Mesendoderm (in vitro differentiated cells): ENCODE data around the gene PRDM16.

Source experiments
- DNase-seq: peaks from one replicate; pipeline ENCODE4 v3.0.0; 2013
- H2AK5ac ChIP-seq: 2 replicates; pipeline ENCODE4 v1.6.1; 2013; ENCODE audit warnings: low read length, inconsistent platforms
- H2BK120ac ChIP-seq: 2 replicates; pipeline ENCODE4 v1.6.1; 2013; ENCODE audit warnings: low read depth, mild to moderate bottlenecking, low read length, moderate library complexity, mixed read lengths
- H2BK15ac ChIP-seq: replicated peaks from 2 replicates; pipeline ENCODE4 v1.6.1; 2013; ENCODE audit warnings: low read depth, mild to moderate bottlenecking, moderate library complexity
- H2BK5ac ChIP-seq: 2 replicates; pipeline ENCODE4 v1.6.1; 2013; ENCODE audit warnings: low read length, inconsistent platforms
- H3K18ac ChIP-seq: 2 replicates; pipeline ENCODE4 v1.6.1; 2013; ENCODE audit warnings: mild to moderate bottlenecking, low read length, mixed read lengths
- H3K23ac ChIP-seq: one replicate; pipeline ENCODE4 v1.6.1; 2013; ENCODE audit warnings: low read length
- H3K27ac ChIP-seq: 2 replicates; pipeline ENCODE4 v1.5.1; 2013; ENCODE audit warnings: low read depth, mild to moderate bottlenecking, inconsistent platforms, low read length, moderate library complexity
- H3K27me3 ChIP-seq: 2 replicates; pipeline ENCODE4 v1.6.1; 2013; ENCODE audit warnings: low read length, control low read depth, mild to moderate bottlenecking, inconsistent platforms; ENCODE audit not compliant: insufficient read depth, poor library complexity
- H3K36me3 ChIP-seq: 2 replicates; pipeline ENCODE4 v1.6.1; 2013; ENCODE audit warnings: low read length, inconsistent platforms; ENCODE audit not compliant: control insufficient read depth, insufficient read depth
- H3K4ac ChIP-seq: one replicate; pipeline ENCODE4 v1.6.1; 2013; ENCODE audit warnings: low read depth, mild to moderate bottlenecking, low read length, moderate library complexity
- H3K4me1 ChIP-seq: 2 replicates; pipeline ENCODE4 v1.6.1; 2013; ENCODE audit warnings: low read depth, low read length, inconsistent platforms; ENCODE audit not compliant: control insufficient read depth
- H3K4me2 ChIP-seq: 2 replicates; pipeline ENCODE4 v1.6.1; 2013; ENCODE audit warnings: low read length
- H3K4me3 ChIP-seq: 2 replicates; pipeline ENCODE4 v1.5.1; 2013; ENCODE audit warnings: mild to moderate bottlenecking, low read length
- H3K56ac ChIP-seq: one replicate; pipeline ENCODE4 v1.6.1; 2013; ENCODE audit warnings: low read length
- H3K79me1 ChIP-seq: 2 replicates; pipeline ENCODE4 v1.6.1; 2013; ENCODE audit warnings: low read length, inconsistent platforms
- H3K79me2 ChIP-seq: 2 replicates; pipeline ENCODE4 v1.6.1; 2013; ENCODE audit warnings: mild to moderate bottlenecking, low read length; ENCODE audit not compliant: control insufficient read depth, insufficient read depth
- H3K9ac ChIP-seq: 2 replicates; pipeline ENCODE4 v1.6.1; 2013; ENCODE audit warnings: low read length, inconsistent platforms
- H4K5ac ChIP-seq: one replicate; pipeline ENCODE4 v1.6.1; 2013; ENCODE audit warnings: low read length
- H4K8ac ChIP-seq: one replicate; pipeline ENCODE4 v1.6.1; 2013; ENCODE audit warnings: low read depth, mild to moderate bottlenecking, control low read depth, low read length, moderate library complexity
- WGBS: extraction: QIAGEN DNeasy Blood & Tissue Kit; methylation state at CpG from one replicate; pipeline ENCODE4 v1.1.7; 2013; ENCODE audit warnings: low lambda C conversion rate, missing lambda C conversion rate; ENCODE audit not compliant: insufficient coverage; ENCODE audit errors: extremely low coverage; 5-methylcytosine and 5-hydroxymethylcytosine counted together

Gene PRDM16

DNA sequence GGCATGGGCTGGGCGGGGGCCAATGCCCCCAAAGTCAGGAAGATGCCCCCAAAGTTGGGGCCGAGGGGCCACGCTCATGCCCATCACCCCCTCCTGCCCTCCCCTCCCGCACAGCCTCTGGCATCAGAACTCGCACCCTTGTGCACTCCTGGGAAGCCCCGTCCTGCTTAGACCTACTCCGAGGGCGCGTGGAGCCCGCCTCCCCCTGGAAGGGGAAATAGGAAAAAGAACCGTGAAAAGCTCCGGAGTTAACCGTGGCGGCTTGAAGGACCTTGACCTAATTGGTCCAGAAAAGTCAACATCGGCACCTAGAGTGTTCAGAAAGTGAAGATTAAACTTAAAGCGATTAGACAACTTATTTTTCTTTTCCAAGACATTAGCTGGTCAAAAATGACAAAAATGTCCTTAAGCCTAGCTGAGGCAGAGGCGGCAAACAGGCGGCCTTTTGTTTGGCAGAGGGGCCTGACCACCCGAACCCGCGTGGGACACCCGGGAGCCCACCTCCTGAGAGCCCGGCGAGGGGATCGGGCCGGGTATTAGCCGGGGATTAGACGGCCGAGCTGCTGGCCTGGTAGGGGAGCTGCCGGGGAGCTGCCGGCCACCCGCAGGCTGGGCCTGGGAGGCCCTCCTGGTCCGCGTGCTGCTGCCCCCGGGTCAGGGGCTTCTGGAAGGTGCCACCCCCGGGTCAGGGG is 65.5 kb downstream of the PRDM16 start:
- Histone ChIP-seq H3K4me1 (no peaks in the 10 kb centered on the region), H3K79me1 (no peaks in the 10 kb centered on the region), H2BK120ac (no peak overlapping the region), H3K18ac (no peak overlapping the region), H2BK15ac (no peak overlapping the region), H3K36me3 (no peaks in the 10 kb centered on the region), H4K5ac (no peak overlapping the region), H3K79me2 (no peaks in the 10 kb centered on the region), H4K8ac (no peak overlapping the region), H2BK5ac (no peak overlapping the region), H2AK5ac (no peak overlapping the region), H3K4me3 (no peak overlapping the region), H3K4me2 (no peak overlapping the region), H3K56ac (no peak overlapping the region), H3K4ac (no peak overlapping the region), H3K23ac (no peak overlapping the region), H3K27me3 (no peaks in the 10 kb centered on the region), H3K27ac (no peak overlapping the region), H3K9ac (no peak overlapping the region)
- WGBS: no CpG with 5 or more reads among the region's 36 CpGs
- DNase-seq: no peak

DNA sequence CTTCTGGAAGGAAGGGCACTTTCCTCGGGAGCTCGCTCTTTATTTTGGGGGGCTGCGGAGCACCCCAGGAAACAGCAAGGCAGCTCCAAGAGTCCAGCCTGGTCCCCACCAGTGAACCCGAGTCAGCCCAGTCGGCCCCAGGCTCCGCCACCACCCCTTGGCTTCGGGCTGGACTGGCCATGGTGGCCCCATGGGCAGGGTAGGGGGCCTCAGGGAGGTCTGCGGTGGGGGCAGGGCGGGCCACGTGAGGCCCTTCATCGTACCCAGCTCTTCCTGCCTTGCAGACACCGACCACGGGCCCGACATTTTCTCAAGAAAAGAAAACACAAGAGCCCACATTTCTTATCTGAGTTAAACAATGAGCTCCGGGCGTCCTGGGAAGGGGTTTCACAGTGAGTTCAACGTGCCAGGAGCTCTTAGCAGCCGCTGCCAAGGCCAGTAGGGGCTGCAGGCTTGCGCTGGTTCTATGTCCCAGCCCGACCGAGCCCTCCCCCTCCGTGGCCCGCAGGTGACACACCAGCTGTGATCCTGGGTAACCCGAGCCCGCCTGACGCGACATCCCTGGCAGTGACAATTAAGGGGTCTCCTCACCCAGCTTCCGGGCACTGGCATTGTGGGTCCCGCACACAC is 66.2 kb downstream of the PRDM16 start:
- Histone ChIP-seq H3K79me1 (no peaks in the 10 kb centered on the region), H2AK5ac (no peak overlapping the region), H3K23ac (no peak overlapping the region), H3K27ac (no peak overlapping the region), H4K8ac (no peak overlapping the region), H3K4ac (no peak overlapping the region), H3K4me3 (no peak overlapping the region), H3K79me2 (no peaks in the 10 kb centered on the region), H3K9ac (no peak overlapping the region), H2BK15ac (no peak overlapping the region), H2BK120ac (no peak overlapping the region), H2BK5ac (no peak overlapping the region), H3K4me2 (no peak overlapping the region), H4K5ac (no peak overlapping the region), H3K4me1 (no peaks in the 10 kb centered on the region), H3K56ac (no peak overlapping the region), H3K36me3 (no peaks in the 10 kb centered on the region), H3K27me3 (no peaks in the 10 kb centered on the region), H3K18ac (no peak overlapping the region)
- WGBS: no CpG with 5 or more reads among the region's 29 CpGs
- DNase-seq: peak; percentile 7

DNA sequence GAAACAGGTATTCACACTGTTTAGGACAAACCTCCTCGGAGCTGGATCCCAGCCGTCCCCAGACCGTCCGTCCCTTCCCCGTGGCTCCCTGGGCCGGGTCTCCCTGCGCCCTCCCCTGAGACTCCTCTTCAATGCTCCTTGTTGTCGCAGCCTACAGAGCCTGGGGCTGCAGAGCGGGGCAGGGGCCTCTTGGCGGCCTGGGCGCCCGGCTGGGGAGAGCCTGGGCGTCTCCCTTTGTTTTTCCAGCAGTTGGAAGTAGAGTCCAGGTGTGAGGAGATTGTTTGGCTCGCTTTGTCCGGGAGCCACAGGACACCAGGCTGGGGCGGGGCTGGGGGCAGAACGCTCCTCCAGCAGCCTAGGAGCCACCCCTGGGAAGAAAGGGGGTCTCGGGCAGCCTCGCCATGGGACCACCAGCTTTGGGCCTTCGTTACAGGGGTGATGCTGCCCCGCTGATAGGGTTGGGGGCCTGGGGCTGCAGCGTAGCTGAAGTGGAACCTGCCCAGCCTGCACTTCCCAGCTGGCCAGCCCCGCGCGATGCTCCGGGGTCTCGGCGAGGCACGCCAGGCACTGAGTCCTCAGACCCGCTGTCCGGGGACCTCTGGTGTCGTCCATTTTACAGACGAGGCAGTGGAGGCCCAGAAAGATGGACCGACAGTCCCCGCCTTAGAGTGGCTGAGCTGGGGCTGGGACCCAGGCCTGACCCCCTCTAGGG is 66.9 kb downstream of the PRDM16 start:
- H3K27me3 ChIP-seq: no peaks in the 10 kb centered on the region
- H3K79me2 ChIP-seq: no peaks in the 10 kb centered on the region

DNA sequence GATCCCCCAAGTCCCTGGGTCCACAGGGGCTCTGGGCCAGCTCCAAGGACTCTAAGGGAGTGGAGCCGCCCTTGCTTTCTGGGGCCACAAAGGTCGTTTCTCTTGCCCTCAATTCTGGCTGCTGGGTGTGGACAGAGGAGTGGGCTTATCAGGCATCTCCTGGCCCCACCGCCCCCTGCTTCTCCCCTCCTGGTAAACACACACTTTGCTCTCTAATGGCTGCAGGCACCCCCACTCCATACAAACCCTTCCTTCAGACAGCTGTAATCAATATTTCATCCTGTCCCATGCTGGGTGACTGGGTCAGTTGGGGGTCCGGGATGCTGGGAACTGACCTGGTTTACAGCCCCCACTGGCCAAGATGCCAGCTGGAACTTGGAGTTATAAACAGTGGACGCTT is 67.5 kb downstream of the PRDM16 start:
- no peaks in the 10 kb centered on the region for H3K36me3 ChIP-seq
- H2AK5ac ChIP-seq: no peak overlapping the region
- no peak overlapping the region for H3K4ac ChIP-seq
- no CpG with 5 or more reads among the region's 5 CpGs for WGBS
- no peak overlapping the region for H4K8ac ChIP-seq
- H3K27ac ChIP-seq: no peak overlapping the region
- H3K4me2 ChIP-seq: no peak overlapping the region
- no peaks in the 10 kb centered on the region for H3K27me3 ChIP-seq
- H3K79me1 ChIP-seq: no peaks in the 10 kb centered on the region
- H3K56ac ChIP-seq: no peak overlapping the region
- H3K4me1 ChIP-seq: no peaks in the 10 kb centered on the region
- no peak overlapping the region for H2BK5ac ChIP-seq
- H3K18ac ChIP-seq: no peak overlapping the region
- H2BK15ac ChIP-seq: no peak overlapping the region
- H3K23ac ChIP-seq: no peak overlapping the region
- no peak overlapping the region for H3K4me3 ChIP-seq
- H3K79me2 ChIP-seq: no peaks in the 10 kb centered on the region
- DNase-seq: no peak
- no peak overlapping the region for H3K9ac ChIP-seq
- H4K5ac ChIP-seq: no peak overlapping the region
- H2BK120ac ChIP-seq: no peak overlapping the region

More for the DNA sequence above, 66.9 kb downstream of the PRDM16 start:
- Histone ChIP-seq H3K27ac (no peak overlapping the region), H2AK5ac (no peak overlapping the region), H3K4me1 (no peaks in the 10 kb centered on the region), H2BK5ac (no peak overlapping the region), H3K4ac (no peak overlapping the region), H2BK120ac (no peak overlapping the region), H3K23ac (no peak overlapping the region), H3K56ac (no peak overlapping the region), H2BK15ac (no peak overlapping the region), H3K9ac (no peak overlapping the region), H3K79me1 (no peaks in the 10 kb centered on the region), H4K8ac (no peak overlapping the region), H3K18ac (no peak overlapping the region), H4K5ac (no peak overlapping the region), H3K36me3 (no peaks in the 10 kb centered on the region), H3K4me2 (no peak overlapping the region), H3K4me3 (no peak overlapping the region)
- no peak for DNase-seq
- no CpG with 5 or more reads among the region's 35 CpGs for WGBS

DNA sequence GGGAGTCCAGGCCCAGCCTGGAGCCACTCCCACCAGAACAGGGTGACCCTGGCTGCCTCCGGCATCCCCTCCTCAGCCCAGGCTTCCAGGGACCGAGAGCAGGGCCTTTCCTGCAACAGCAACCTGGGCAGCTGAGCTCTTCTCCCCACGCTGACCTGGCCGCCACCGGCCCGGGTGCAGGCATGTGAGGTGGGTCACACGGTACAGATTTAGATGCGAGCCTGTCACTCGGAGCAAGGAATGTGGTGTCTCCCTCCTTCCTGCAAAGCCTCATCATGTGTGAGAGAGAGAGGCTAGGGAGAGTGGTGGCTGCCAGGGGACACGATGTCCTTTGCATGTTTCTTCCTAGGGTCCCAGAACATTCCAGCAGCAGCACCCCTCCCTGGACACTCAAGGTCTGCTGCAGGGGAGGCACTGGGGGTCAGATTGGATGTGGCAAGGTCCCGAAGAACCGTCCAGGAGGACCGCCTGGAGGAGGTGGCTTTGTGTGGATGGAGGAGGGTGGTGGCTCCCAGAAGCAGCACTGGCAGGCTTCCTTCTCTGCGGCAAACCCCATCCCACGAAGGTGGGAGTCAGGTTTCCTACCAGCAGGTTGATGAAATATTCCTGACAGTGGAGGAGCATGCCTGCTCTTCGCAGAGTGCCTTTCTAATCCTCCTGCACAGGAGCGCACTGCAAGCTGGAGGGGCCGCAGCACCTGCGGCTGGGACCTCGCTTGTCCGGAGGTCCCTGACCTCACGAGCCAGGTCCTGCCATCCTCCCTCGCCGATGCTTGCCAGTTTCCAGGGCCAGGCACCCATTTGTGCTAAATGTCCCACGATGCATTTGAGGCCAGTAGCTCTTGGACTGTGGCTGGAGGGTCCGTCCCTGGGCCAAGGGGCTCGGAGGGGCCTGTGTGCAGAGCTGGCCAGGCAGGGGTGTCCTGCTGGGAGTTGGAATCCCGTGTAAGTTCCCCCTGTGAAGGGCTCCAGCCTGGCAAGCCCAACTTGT is 68.4 kb downstream of the PRDM16 start:
- no peak for DNase-seq
- Histone ChIP-seq H3K4me1 (no peaks in the 10 kb centered on the region), H3K4me3 (no peak overlapping the region), H2BK15ac (no peak overlapping the region), H3K4ac (no peak overlapping the region), H2BK5ac (no peak overlapping the region), H3K9ac (no peak overlapping the region), H3K18ac (no peak overlapping the region), H3K36me3 (no peaks in the 10 kb centered on the region), H4K5ac (no peak overlapping the region), H3K27me3 (no peaks in the 10 kb centered on the region), H3K79me2 (no peaks in the 10 kb centered on the region), H3K56ac (no peak overlapping the region), H3K4me2 (no peak overlapping the region), H4K8ac (no peak overlapping the region), H3K23ac (no peak overlapping the region), H2BK120ac (no peak overlapping the region), H3K79me1 (no peaks in the 10 kb centered on the region), H2AK5ac (no peak overlapping the region), H3K27ac (no peak overlapping the region)
- no CpG with 5 or more reads among the region's 28 CpGs for WGBS
